Myocyte (in vitro differentiated cells): ENCODE data around the gene UHRF2. TPM values are rescaled to one million over a fixed set of nuclear protein-coding genes. Genes with fewer than 3 reads are reported as not detected.
A peak's percentile ranks its signal among the peaks of the same experiment; 100 is the strongest.

ENCODE experiments used
- DNase-seq: peaks from one replicate; pipeline ENCODE4 v3.0.0-alpha.2; 2012; ENCODE audit warnings: low read depth
- polyA plus RNA-seq: library from polyadenylated mRNA; unstranded; fragments of >200 nt; gene quantifications from one replicate; pipeline ENCODE4 v1.2.1, GENCODE V29; 2012; ENCODE audit warnings: missing spikeins
- total RNA-seq: library from RNA; depleted of rRNA; stranded (reverse); fragments of >200 nt; gene quantifications from 2 replicates; pipeline ENCODE4 v1.2.3, GENCODE V29; 2014

The UHRF2 gene
- total RNA-seq, result 42.0 and 126 TPM in 2 replicates
- 16.9 TPM for polyA plus RNA-seq

DNA sequence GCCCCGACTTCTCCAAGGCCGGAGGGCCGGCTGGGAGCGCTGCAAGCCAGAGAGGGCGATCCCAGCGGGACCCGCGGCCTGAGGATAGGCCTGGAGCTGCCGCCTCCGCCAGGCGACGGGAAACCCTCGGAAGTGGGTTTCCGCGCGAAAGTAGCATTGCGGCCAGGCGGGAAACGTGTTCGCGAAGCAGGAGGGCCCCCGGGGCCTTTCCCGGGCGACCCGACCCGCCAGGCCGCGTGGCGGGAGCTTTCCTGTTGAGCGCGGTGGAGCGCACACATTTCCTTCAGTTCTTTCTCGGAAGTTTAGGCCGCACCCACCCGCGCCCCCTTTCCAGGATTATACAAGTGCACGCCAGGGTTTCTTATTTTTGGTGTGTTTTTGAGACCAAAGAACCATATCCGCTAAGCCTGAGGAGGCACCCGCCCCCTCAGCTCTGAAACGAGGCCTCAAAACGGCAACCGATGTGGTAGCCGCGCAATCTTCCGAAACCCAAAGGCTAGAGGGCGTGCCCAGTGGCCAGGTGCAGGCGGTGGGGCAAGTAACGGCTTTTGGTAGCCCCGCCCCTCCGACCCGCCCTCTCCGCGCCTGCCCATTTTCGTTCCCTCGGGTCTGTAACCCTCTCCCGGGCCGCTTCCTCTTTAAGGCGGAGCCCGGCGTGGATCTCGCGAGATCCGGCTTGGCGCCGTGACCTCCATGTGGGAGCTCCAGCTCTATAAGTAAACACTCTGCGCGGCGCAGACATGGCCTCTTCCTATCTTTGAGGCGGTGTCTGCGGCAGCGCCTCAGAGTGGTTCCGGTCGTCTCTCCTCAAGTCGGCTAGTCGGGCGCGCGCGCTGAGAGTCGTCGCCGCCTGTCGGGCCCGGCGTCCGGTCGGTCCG is at the start of gene UHRF2:
Gene UHRF2, plus strand, starts transcription at position 713 of the 878 bp plus-strand sequence. CDS start 292 bp downstream, outside the sequence.
- peak; percentile 98 for DNase-seq

GRCh38 chr9:6367128-6367890 is 45.7 kb upstream of the UHRF2 start:
- DNase-seq, result peak; percentile 6

- DNase-seq, result no peak
Observed at GRCh38 chr9:6368831-6369230, 44.2 kb upstream of the UHRF2 start.

DNA sequence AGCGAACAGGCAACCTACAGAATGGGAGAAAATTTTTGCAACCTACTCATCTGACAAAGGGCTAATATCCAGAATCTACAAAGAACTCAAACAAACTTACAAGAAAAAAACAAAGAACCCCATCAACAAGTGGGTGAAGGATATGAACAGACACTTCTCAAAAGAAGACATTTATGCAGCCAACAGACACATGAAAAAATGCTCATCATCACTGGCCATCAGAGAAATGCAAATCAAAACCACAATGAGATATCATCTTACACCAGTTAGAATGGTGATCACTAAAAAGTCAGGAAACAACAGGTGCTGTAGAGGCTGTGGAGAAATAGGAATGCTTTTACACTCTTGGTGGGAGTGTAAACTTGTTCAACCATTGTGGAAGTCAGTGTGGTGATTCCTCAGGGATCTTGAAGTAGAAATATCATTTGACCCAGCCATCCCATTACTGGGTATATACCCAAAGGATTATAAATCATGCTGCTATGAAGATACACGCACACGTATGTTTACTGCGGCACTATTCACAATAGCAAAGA is 31.5 kb upstream of the UHRF2 start:
- peak; percentile 54 for DNase-seq

GRCh38 chr9:6382681-6383080 is 30.3 kb upstream of the UHRF2 start:
- DNase-seq, result peak; percentile 40

- DNase-seq, result peak; percentile 70
Observed at GRCh38 chr9:6383551-6384225, 29.3 kb upstream of the UHRF2 start.

GRCh38 chr9:6384732-6385131 is 28.3 kb upstream of the UHRF2 start:
- peak; percentile 4 for DNase-seq

DNA sequence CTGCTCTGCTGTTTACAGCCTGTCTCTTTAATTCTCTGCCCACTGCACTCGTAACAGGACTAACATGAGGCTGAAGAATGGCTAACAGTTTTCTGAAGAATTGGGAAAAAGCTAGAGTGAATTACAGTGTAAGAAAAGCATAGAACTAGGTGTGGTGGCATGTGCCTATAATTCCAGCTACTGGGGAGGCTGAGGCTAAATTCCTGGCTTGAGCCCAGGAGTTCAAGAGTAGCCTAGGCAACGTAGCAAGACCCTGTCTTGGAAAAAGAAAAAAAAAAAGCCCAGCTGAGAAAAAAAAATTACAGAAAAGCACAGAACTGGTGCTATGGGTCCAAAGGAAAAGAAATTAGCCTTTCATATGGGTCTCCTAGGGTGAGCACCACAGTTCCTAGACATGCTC is 13.9 kb upstream of the UHRF2 start:
- DNase-seq, result no peak

GRCh38 chr9:6405371-6405770 is 7.6 kb upstream of the UHRF2 start:
- DNase-seq, result no peak

- DNase-seq, result no peak
Observed at GRCh38 chr9:6407778-6408177, 5.2 kb upstream of the UHRF2 start.

DNA sequence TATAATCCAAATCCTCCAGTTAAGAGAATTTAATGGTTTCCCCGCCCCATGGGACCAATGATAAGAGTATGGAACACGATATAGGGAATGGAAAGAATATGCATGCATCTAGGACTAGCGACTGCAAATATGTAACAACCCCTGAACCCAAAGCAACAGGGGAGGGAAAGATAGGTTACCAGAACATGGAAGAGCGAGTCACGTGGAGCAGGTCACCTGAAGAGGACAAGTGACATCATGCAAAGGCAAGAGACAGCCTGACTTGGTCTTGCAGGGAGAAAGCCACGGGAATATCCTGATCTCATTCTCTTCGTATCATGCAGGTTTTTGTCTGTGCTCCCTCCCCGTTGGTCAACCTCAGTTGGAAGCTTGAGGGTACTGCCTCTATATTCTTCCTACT is 4.7 kb upstream of the UHRF2 start:
- no peak for DNase-seq

GRCh38 chr9:6409811-6410210 is 3.2 kb upstream of the UHRF2 start:
- no peak for DNase-seq

- no peak for DNase-seq
Observed at GRCh38 chr9:6410633-6411032, 2.4 kb upstream of the UHRF2 start.

GRCh38 chr9:6413365-6414246 is 607 bp downstream of the UHRF2 start:
- no peak for DNase-seq

DNA sequence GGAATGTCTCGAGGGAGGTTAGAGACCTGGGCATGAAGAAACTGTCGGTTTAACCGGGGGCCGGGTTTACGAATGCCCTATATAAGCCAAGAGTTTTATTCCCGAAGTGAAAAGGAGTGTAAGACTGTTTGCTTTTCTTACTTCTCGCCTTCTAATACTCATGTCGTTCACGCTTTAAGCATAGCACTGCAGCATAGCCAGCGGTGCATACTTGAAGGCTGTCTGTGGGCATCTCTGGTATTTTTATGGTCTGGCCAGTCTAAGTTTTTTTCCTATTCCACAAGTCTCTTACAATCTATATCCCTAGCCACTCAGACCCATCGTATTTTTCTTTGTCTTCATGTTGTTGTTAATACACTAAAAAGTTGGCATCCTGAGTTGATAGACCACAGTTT is 1.2 kb downstream of the UHRF2 start:
- DNase-seq, result peak; percentile 58

- DNase-seq, result no peak
Observed at GRCh38 chr9:6415266-6415665, 2.3 kb downstream of the UHRF2 start.

GRCh38 chr9:6417186-6417585 is 4.2 kb downstream of the UHRF2 start:
- no peak for DNase-seq

DNA sequence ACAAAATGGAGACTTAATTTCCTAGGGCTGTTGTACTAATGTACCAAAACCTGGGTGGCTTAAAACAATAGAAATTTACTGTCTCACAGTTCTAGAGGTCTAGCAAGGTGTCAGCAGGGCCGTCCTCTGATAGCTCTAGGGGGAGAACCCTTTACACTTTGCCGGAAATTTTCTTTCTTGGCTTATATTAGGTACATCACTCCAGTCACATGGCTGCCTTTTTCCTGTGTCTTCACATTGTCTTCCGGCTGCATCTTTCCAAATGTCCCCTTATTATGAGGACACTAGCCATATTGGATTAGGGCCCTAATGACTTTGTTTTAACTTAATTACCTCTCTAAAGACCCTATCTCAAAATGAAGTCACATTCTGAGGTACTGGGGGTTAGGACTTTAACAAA is 5.8 kb downstream of the UHRF2 start:
- DNase-seq, result no peak

DNA sequence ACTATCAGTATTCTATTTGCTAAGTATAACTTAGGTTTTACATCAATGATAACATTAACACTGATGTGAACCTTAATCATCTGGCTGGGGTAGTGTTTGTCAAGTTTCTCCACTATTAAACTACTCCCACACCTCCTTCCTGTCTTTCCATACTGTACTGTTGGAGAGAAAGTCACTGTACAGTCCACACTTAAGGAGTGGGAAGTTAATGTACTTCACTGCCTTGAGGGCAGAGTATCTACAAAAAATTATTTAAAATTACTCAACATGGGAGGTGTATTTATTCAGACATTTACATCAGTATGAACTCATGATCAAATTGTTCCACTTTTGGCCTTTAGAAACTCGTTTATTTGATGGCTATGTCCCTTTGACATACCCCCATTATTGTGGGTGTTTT is 11.9 kb downstream of the UHRF2 start:
- no peak for DNase-seq

GRCh38 chr9:6426117-6426516 is 13.1 kb downstream of the UHRF2 start:
- peak; percentile 42 for DNase-seq
